MM.1S (cell line): ENCODE measurements around the gene KIRREL3.

ENCODE experiments used
- DNase-seq: peaks from one replicate; pipeline ENCODE4 v3.0.0-alpha.2; 2015
- H2AFZ ChIP-seq: fragments of 300-600 bp; sonication (generic); 2 replicates; pipeline ENCODE4 v1.6.0; 2016; ENCODE audit warnings: antibody characterized with exemption, low read length
- H3F3A ChIP-seq: fragments of 300-600 bp; sonication (generic); 2 replicates; pipeline ENCODE4 v1.6.1; 2016; ENCODE audit warnings: mild to moderate bottlenecking, antibody characterized with exemption, low read length, moderate library complexity, mixed read lengths; ENCODE audit not compliant: insufficient read depth
- H3K27ac ChIP-seq: fragments of 300-600 bp; sonication (generic); 2 replicates; pipeline ENCODE4 v1.5.1; 2016; ENCODE audit warnings: mild to moderate bottlenecking, low read length
- H3K27me3 ChIP-seq: fragments of 300-600 bp; sonication (generic); replicated peaks from 2 replicates; pipeline ENCODE4 v1.6.0; 2016; ENCODE audit warnings: low read length; ENCODE audit not compliant: insufficient read depth
- H3K36me3 ChIP-seq: fragments of 300-600 bp; sonication (generic); replicated peaks from 2 replicates; pipeline ENCODE4 v1.6.1; 2016; ENCODE audit warnings: mild to moderate bottlenecking, low read length, mixed read lengths; ENCODE audit not compliant: insufficient read depth
- H3K4me1 ChIP-seq: fragments of 300-600 bp; sonication (generic); 2 replicates; pipeline ENCODE4 v1.6.1; 2016; ENCODE audit warnings: low read length, mixed read lengths
- H3K4me2 ChIP-seq: fragments of 300-600 bp; sonication (generic); 2 replicates; pipeline ENCODE4 v1.6.0; 2016; ENCODE audit warnings: low read depth, low read length
- H3K4me3 ChIP-seq: fragments of 300-600 bp; sonication (generic); 2 replicates; pipeline ENCODE4 v1.5.1; 2016; ENCODE audit warnings: low read length, mixed read lengths
- H3K79me2 ChIP-seq: fragments of 300-600 bp; sonication (generic); 2 replicates; pipeline ENCODE4 v1.6.1; 2016; ENCODE audit warnings: mixed run types, low read length, mixed read lengths
- H3K9ac ChIP-seq: fragments of 300-600 bp; sonication (generic); 2 replicates; pipeline ENCODE4 v1.6.1; 2016; ENCODE audit warnings: low read length, mixed read lengths
- H3K9me2 ChIP-seq: fragments of 300-600 bp; sonication (generic); replicated peaks from 2 replicates; pipeline ENCODE4 v1.6.1; 2016; ENCODE audit warnings: mild to moderate bottlenecking, low read length, mixed read lengths; ENCODE audit not compliant: insufficient read depth
- H3K9me3 ChIP-seq: fragments of 300-600 bp; sonication (generic); replicated peaks from 2 replicates; pipeline ENCODE4 v1.6.1; 2016; ENCODE audit warnings: mild to moderate bottlenecking, low read length, mixed read lengths; ENCODE audit not compliant: insufficient read depth
- H4K20me1 ChIP-seq: fragments of 300-600 bp; sonication (generic); 2 replicates; pipeline ENCODE4 v1.6.1; 2016; ENCODE audit warnings: mild to moderate bottlenecking, low read length, moderate library complexity, mixed read lengths; ENCODE audit not compliant: insufficient read depth
- CTCF ChIP-seq: fragments of 300-600 bp; sonication (generic); IDR thresholded peaks from 2 replicates; pipeline ENCODE4 v1.5.1; 2016; ENCODE audit warnings: antibody characterized with exemption, low read length, mixed read lengths
- EZH2 ChIP-seq: fragments of 300-600 bp; sonication (generic); optimal IDR thresholded peaks from 2 replicates; pipeline ENCODE3; 2017; ENCODE audit warnings: low read depth, mild to moderate bottlenecking, antibody characterized with exemption, low read length, mixed read lengths
- EZH2phosphoT487 ChIP-seq: fragments of 300-600 bp; sonication (generic); IDR thresholded peaks from 2 replicates; pipeline ENCODE4 v1.6.1; 2018; ENCODE audit warnings: antibody characterized with exemption, low read length

Gene KIRREL3

GRCh38 chr11:126855536-126855935 lies 145.0 kb downstream of the KIRREL3 start:
- Histone ChIP-seq H3K27me3 (no peaks in the 10 kb centered on the region), H3K9me2 (no peaks in the 10 kb centered on the region), H3K36me3 (no peaks in the 10 kb centered on the region), H3K4me3 (no peak overlapping the region), H2AFZ (no peak overlapping the region), H3K9me3 (no peaks in the 10 kb centered on the region), H3K4me2 (no peak overlapping the region), H3K79me2 (no peaks in the 10 kb centered on the region), H3K9ac (no peak overlapping the region), H3F3A (no peaks in the 10 kb centered on the region), H4K20me1 (no peaks in the 10 kb centered on the region), H3K27ac (no peak overlapping the region), H3K4me1 (no peaks in the 10 kb centered on the region)
- TF ChIP-seq CTCF: no peak
- no peak for TF ChIP-seq EZH2phosphoT487
- TF ChIP-seq EZH2: no peak
- no peak for DNase-seq

GRCh38 chr11:126853732-126854131 lies 146.8 kb downstream of the KIRREL3 start:
- no peaks in the 10 kb centered on the region for H3K9me2 ChIP-seq
- no peak overlapping the region for H3K9ac ChIP-seq
- H3K9me3 ChIP-seq: no peaks in the 10 kb centered on the region
- H3F3A ChIP-seq: no peaks in the 10 kb centered on the region
- H3K4me2 ChIP-seq: no peak overlapping the region
- no peaks in the 10 kb centered on the region for H3K36me3 ChIP-seq
- no peak overlapping the region for H2AFZ ChIP-seq
- no peaks in the 10 kb centered on the region for H3K4me1 ChIP-seq
- TF ChIP-seq EZH2phosphoT487: no peak
- TF ChIP-seq EZH2: no peak
- no peak for TF ChIP-seq CTCF
- no peak overlapping the region for H3K4me3 ChIP-seq
- H3K27me3 ChIP-seq: no peaks in the 10 kb centered on the region
- H3K27ac ChIP-seq: no peak overlapping the region
- no peak for DNase-seq
- no peaks in the 10 kb centered on the region for H3K79me2 ChIP-seq
- no peaks in the 10 kb centered on the region for H4K20me1 ChIP-seq

- H3K27me3 ChIP-seq: no peaks in the 10 kb centered on the region
- no peak overlapping the region for H3K27ac ChIP-seq
- no peak overlapping the region for H3K4me2 ChIP-seq
- H3K9me3 ChIP-seq: no peaks in the 10 kb centered on the region
- H4K20me1 ChIP-seq: no peaks in the 10 kb centered on the region
- H3F3A ChIP-seq: no peaks in the 10 kb centered on the region
- no peaks in the 10 kb centered on the region for H3K4me1 ChIP-seq
- no peak overlapping the region for H3K9ac ChIP-seq
- H3K4me3 ChIP-seq: no peak overlapping the region
- H2AFZ ChIP-seq: no peak overlapping the region
- no peaks in the 10 kb centered on the region for H3K36me3 ChIP-seq
- no peaks in the 10 kb centered on the region for H3K9me2 ChIP-seq
- no peaks in the 10 kb centered on the region for H3K79me2 ChIP-seq
- TF ChIP-seq EZH2: no peak
- no peak for TF ChIP-seq EZH2phosphoT487
- TF ChIP-seq CTCF: no peak
- DNase-seq: no peak
Observed at GRCh38 chr11:126844789-126845188, 155.8 kb downstream of the KIRREL3 start.
